ENCODE measurements around the gene GALNT10. TPM values are rescaled to one million over a fixed set of nuclear protein-coding genes. Genes with fewer than 3 reads are reported as not detected.

GALNT10 gene
- total RNA-seq, 2 donors from 2014 or later = 21.7 to 27.1 TPM

DNA sequence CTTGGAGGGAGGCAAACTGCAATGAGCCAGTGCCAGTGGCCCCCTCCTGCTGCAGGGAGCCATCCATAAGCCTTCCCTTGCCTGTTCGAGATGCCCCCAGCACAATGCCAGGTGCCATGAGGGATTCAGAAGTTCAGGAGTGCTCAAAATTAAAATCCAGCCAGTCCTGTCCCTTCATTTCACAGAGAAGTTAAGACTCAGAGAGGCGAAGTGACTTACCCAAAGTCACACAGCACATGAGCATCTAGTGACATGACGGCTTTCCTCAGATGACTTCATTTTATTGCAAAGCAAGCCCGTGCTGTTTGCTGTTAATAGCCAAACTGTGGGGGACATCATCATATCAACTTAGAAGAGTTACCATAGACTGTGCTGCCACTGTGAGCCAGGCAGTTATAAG, 185.9 kb downstream of the GALNT10 start:
- Histone ChIP-seq H3K4me1 (replicated peaks) (no peaks in the 10 kb centered on the region), H3K4me3 (no peak overlapping the region), H3K27me3 (replicated peaks; ENCODE audit: insufficient read depth) (no peaks in the 10 kb centered on the region), H3K9me3 (no peaks in the 10 kb centered on the region), H3K36me3 (no peaks in the 10 kb centered on the region), H3K27ac (no peak overlapping the region)
- 86% methylated on average over 4 of the region's 4 CpGs for WGBS
- no peak for DNase-seq (ENCODE audit: low spot score)
- TF ChIP-seq POLR2A (IDR thresholded peaks at IDR 0.05) (no peak), POLR2AphosphoS5 (IDR thresholded peaks at IDR 0.05) (no peak)
- TF ChIP-seq, protein P1, sequence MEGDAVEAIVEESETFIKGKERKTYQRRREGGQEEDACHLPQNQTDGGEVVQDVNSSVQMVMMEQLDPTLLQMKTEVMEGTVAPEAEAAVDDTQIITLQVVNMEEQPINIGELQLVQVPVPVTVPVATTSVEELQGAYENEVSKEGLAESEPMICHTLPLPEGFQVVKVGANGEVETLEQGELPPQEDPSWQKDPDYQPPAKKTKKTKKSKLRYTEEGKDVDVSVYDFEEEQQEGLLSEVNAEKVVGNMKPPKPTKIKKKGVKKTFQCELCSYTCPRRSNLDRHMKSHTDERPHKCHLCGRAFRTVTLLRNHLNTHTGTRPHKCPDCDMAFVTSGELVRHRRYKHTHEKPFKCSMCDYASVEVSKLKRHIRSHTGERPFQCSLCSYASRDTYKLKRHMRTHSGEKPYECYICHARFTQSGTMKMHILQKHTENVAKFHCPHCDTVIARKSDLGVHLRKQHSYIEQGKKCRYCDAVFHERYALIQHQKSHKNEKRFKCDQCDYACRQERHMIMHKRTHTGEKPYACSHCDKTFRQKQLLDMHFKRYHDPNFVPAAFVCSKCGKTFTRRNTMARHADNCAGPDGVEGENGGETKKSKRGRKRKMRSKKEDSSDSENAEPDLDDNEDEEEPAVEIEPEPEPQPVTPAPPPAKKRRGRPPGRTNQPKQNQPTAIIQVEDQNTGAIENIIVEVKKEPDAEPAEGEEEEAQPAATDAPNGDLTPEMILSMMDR (IDR thresholded peaks at IDR 0.05) = no peak
- intact Hi-C loops (cut with DNase I) = loop anchor here (10.0 kb wide), 1 partner anchor 102 kb away; no protein-coding TSS in a partner anchor

DNA sequence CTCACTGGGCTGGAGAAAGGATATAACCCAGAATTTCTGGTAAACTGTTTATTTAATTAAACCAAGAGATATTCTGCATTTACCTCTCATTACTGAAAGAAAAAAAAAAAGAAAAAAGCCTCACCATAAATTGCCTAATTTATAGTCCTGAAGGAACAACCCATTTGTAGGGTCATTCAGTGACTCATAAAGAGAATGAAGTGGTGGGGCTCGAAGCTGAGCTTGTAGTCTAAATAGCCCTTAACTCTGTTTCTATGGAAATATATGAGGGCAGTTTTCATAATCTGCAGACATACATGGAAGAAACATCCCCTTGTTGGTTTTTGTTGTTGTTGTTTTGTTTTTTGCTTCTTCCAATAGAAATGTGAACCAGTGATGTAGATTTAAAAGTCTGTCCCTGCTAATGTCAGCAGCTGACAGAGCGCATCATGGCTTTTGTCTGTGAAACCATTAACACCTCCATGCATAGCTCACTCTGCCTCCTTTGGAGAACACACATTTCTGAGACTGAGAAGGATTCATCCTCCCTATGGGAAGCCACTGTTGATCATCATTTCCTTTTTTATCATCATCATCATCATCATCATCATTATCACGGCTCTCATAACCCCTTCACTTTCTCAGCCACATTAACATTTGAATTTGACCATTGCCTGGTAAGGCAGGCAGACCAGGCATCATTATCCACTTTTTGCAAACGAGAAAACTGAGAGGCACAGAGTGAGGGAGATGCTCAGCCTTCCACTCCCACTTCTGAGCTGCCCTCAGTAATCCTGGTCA, 187.4 kb downstream of the GALNT10 start:
- Histone ChIP-seq H3K9me3 (no peaks in the 10 kb centered on the region), H3K4me3 (no peak overlapping the region), H3K27me3 (replicated peaks; ENCODE audit: insufficient read depth) (no peaks in the 10 kb centered on the region), H3K4me1 (replicated peaks) (no peaks in the 10 kb centered on the region), H3K27ac (no peak overlapping the region), H3K36me3 (no peaks in the 10 kb centered on the region)
- TF ChIP-seq, protein P1 (IDR thresholded peaks at IDR 0.05) = no peak
- TF ChIP-seq POLR2A (IDR thresholded peaks at IDR 0.05) = no peak
- intact Hi-C loops (cut with DNase I) = loop anchor here (10.0 kb wide), 1 partner anchor 103 kb away; no protein-coding TSS in a partner anchor
- WGBS = 91% methylated on average over 4 of the region's 4 CpGs
- no peak for DNase-seq (ENCODE audit: low spot score)

- 58% methylated on average over 12 of the region's 12 CpGs for WGBS
- no peaks in the 10 kb centered on the region for H3K27me3 ChIP-seq (replicated peaks; ENCODE audit: insufficient read depth)
Measured at GRCh38 chr5:154380263-154380662, 189.7 kb downstream of the GALNT10 start.

DNA sequence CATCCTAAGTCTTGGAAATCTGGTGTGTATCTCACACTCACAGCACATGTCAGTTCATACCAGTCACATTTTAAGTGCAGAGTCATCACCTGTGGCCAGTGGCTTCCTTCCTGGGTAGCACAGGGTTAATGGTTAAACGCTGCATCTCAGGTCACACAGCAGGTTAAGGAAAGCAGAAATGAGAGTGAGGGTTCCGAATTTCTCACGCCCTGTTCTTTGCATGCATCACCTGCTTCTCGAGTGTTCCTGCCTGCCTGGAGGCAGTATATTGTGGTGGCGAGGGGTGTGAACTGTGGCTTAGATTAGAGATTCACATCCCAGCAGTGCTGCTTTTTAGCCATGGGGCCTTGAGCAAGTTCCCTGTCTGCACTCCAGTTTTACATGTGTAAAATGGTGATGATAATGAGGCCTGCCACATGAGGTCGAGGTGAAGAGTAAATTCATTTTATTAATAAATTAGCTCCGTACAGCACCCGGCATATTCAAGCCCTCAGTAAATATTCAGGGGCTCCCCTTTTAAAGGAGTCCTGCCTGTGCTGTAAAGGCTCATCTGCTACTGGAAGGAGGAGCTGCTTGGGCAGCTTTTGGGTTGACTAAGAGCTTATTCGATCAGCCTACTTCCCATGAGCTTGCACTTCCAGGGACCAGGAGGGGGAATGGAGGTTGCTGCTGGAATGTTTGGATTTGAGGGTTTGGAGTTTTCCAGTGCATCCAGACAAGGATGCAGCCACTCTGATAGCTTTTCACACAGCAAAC, 194.1 kb downstream of the GALNT10 start:
- WGBS = 62% methylated on average over 9 of the region's 9 CpGs
- Histone ChIP-seq H3K4me1 (replicated peaks) (no peaks in the 10 kb centered on the region), H3K4me3 (no peak overlapping the region), H3K9me3 (no peaks in the 10 kb centered on the region), H3K27me3 (replicated peaks; ENCODE audit: insufficient read depth) (no peaks in the 10 kb centered on the region), H3K27ac (no peak overlapping the region), H3K36me3 (no peaks in the 10 kb centered on the region)
- TF ChIP-seq POLR2A (IDR thresholded peaks at IDR 0.05) (no peak), POLR2AphosphoS5 (IDR thresholded peaks at IDR 0.05) (no peak)
- TF ChIP-seq, protein P1 (IDR thresholded peaks at IDR 0.05) = no peak
- DNase-seq (ENCODE audit: low spot score) = no peak
- intact Hi-C loops (cut with DNase I) = no loop called here

More at GRCh38 chr5:154380263-154380662, 189.7 kb downstream of the GALNT10 start:
- DNase-seq (ENCODE audit: low spot score) = no peak
- intact Hi-C loops (cut with DNase I) = no loop called here
- Histone ChIP-seq H3K36me3 (no peaks in the 10 kb centered on the region), H3K4me3 (no peak overlapping the region), H3K27ac (no peak overlapping the region), H3K4me1 (replicated peaks) (no peaks in the 10 kb centered on the region), H3K9me3 (no peaks in the 10 kb centered on the region)
- no peak for TF ChIP-seq POLR2A (IDR thresholded peaks at IDR 0.05)
- no peak for TF ChIP-seq POLR2AphosphoS5 (IDR thresholded peaks at IDR 0.05)
- TF ChIP-seq, protein P1 (IDR thresholded peaks at IDR 0.05) = no peak
